ENCODE data around the gene ALDH1A2.

The ALDH1A2 gene

DNA sequence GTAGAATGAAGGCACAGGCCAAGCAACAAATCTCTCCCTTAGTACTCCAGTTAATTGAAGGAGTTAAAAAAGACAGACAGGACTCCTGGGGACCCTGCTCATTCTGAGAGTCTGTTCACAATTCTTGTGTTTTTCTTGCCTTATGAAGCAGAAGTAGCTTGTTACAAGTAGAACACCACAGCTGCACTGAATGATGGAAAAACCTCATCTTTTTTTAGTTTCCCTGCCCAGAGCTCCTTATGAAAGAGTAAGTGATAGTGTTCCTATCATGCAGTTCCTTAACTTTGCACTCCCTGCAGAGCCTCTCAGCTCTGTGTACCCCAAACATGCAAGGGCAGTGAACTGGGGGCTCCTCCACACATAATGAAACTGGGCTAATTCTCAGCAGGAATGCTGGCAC lies 95.5 kb downstream of the ALDH1A2 start:
- H3K27me3 ChIP-seq = no peaks in the 10 kb centered on the region
- no peaks in the 10 kb centered on the region for H3K36me3 ChIP-seq
- no peaks in the 10 kb centered on the region for H3K4me1 ChIP-seq
- TF ChIP-seq Cebpa-rat (IDR thresholded peaks at IDR 0.05) = no peak
- no peak overlapping the region for H3K9ac ChIP-seq
- no peak overlapping the region for H3K4me3 ChIP-seq
- H3K9me3 ChIP-seq = no peaks in the 10 kb centered on the region
- no peak overlapping the region for H3K4me2 ChIP-seq
- no peaks in the 10 kb centered on the region for H4K20me1 ChIP-seq
- H3K27ac ChIP-seq = no peak overlapping the region

DNA sequence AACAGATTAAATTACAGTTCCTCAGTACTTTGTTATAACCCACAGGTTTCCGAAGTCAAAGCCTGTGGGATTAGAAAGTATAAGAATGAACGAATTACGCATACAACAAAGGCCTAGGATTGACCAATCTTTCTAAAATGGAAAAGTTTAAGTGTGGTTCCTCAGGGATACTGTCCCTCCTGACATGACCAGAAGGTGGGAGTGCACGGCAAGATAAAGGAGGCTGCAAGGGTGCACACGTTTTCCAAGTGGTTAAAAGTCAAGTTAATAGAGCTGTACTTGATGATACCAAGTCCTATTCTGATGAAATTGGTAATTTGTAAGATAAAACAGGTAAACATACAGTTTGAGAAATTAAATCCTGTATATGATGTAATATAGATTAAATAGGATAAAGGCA lies 96.2 kb downstream of the ALDH1A2 start:
- Histone ChIP-seq H3K27ac (no peak overlapping the region), H3K4me3 (no peak overlapping the region), H4K20me1 (no peaks in the 10 kb centered on the region), H3K9me3 (no peaks in the 10 kb centered on the region), H3K9ac (no peak overlapping the region), H3K4me2 (no peak overlapping the region), H3K4me1 (no peaks in the 10 kb centered on the region), H3K27me3 (no peaks in the 10 kb centered on the region), H3K36me3 (no peaks in the 10 kb centered on the region)
- no peak for TF ChIP-seq Cebpa-rat (IDR thresholded peaks at IDR 0.05)

- H3K36me3 ChIP-seq = no peaks in the 10 kb centered on the region
- H3K9ac ChIP-seq = no peak overlapping the region
- no peak for TF ChIP-seq Cebpa-rat (IDR thresholded peaks at IDR 0.05)
- H4K20me1 ChIP-seq = no peaks in the 10 kb centered on the region
- H3K27me3 ChIP-seq = no peaks in the 10 kb centered on the region
- no peaks in the 10 kb centered on the region for H3K9me3 ChIP-seq
- no peak overlapping the region for H3K27ac ChIP-seq
- H3K4me1 ChIP-seq = peaks cover 8% of the 10 kb centered on the region
- H3K4me3 ChIP-seq = no peak overlapping the region
- no peak overlapping the region for H3K4me2 ChIP-seq
Measured at GRCh38 chr15:57962887-57963286, 102.6 kb downstream of the ALDH1A2 start.

DNA sequence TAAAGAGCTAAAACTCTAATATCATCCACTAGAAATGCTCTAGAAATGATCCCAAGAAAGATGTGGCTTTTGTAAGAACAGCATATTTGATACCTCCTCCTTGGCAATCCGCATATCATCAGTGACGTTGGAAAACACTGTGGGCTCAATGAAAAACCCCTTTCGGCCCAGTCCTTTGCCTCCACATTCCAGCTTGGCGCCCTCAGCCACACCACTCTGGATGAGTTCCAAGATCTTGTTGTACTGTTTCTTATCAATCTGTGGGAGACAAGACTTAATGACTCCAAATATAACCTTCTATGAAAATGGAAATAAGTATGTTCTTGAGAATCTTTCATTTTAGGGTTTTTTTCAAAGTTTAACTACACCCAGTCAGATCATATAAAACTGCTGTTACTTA lies 103.6 kb downstream of the ALDH1A2 start:
- Histone ChIP-seq H3K9me3 (no peaks in the 10 kb centered on the region), H3K4me2 (no peak overlapping the region), H3K27me3 (no peaks in the 10 kb centered on the region), H3K4me1 (peaks cover 9% of the 10 kb centered on the region), H3K36me3 (no peaks in the 10 kb centered on the region), H4K20me1 (no peaks in the 10 kb centered on the region), H3K9ac (no peak overlapping the region), H3K4me3 (no peak overlapping the region), H3K27ac (no peak overlapping the region)
- TF ChIP-seq Cebpa-rat (IDR thresholded peaks at IDR 0.05) = no peak

DNA sequence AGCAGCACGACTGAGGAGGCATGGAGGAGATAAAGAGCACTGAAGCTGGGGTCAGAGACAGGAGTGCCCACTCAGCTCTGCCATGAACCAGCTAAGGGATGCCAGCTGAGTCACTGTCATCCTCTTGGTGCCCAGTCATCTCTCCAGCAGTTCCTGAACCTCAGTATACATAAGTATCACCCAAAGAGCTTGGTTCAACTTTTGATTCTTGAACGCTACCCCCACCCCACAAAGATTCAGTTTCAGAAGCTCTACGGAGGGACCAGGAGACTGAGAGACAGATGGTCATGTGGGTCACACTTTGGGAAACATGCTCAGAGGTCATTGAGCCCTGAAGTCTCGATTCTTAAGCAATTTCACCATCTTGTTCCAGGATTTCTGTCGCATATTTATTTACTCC lies 108.4 kb downstream of the ALDH1A2 start:
- Histone ChIP-seq H4K20me1 (no peaks in the 10 kb centered on the region), H3K9ac (no peak overlapping the region), H3K4me3 (no peak overlapping the region), H3K4me1 (peaks cover 9% of the 10 kb centered on the region), H3K27me3 (no peaks in the 10 kb centered on the region), H3K36me3 (no peaks in the 10 kb centered on the region), H3K27ac (no peak overlapping the region), H3K9me3 (no peaks in the 10 kb centered on the region), H3K4me2 (no peak overlapping the region)
- no peak for TF ChIP-seq Cebpa-rat (IDR thresholded peaks at IDR 0.05)

GRCh38 chr15:57953874-57954273 lies 111.6 kb downstream of the ALDH1A2 start:
- no peaks in the 10 kb centered on the region for H4K20me1 ChIP-seq

GRCh38 chr15:57951328-57951932 lies 114.1 kb downstream of the ALDH1A2 start:
- Histone ChIP-seq H3K4me2 (no peak overlapping the region), H3K4me3 (no peak overlapping the region), H3K4me1 (no peaks in the 10 kb centered on the region), H3K9me3 (no peaks in the 10 kb centered on the region), H3K9ac (no peak overlapping the region), H3K27ac (no peak overlapping the region), H3K27me3 (no peaks in the 10 kb centered on the region), H4K20me1 (no peaks in the 10 kb centered on the region), H3K36me3 (no peaks in the 10 kb centered on the region)
- TF ChIP-seq Cebpa-rat (IDR thresholded peaks at IDR 0.05) = no peak

More at GRCh38 chr15:57953874-57954273, 111.6 kb downstream of the ALDH1A2 start:
- Histone ChIP-seq H3K27me3 (no peaks in the 10 kb centered on the region), H3K4me1 (peaks cover 9% of the 10 kb centered on the region), H3K4me3 (no peak overlapping the region), H3K36me3 (no peaks in the 10 kb centered on the region), H3K27ac (no peak overlapping the region), H3K9ac (no peak overlapping the region), H3K9me3 (no peaks in the 10 kb centered on the region), H3K4me2 (no peak overlapping the region)
- TF ChIP-seq Cebpa-rat (IDR thresholded peaks at IDR 0.05) = no peak

- no peak overlapping the region for H3K4me3 ChIP-seq
- no peaks in the 10 kb centered on the region for H3K9me3 ChIP-seq
- H3K9ac ChIP-seq = no peak overlapping the region
- no peaks in the 10 kb centered on the region for H3K27me3 ChIP-seq
- no peak overlapping the region for H3K27ac ChIP-seq
- TF ChIP-seq Cebpa-rat (IDR thresholded peaks at IDR 0.05) = no peak
- H3K4me2 ChIP-seq = no peak overlapping the region
- no peaks in the 10 kb centered on the region for H3K4me1 ChIP-seq
- H3K36me3 ChIP-seq = no peaks in the 10 kb centered on the region
- H4K20me1 ChIP-seq = no peaks in the 10 kb centered on the region
Measured at GRCh38 chr15:57950381-57950946, 115.0 kb downstream of the ALDH1A2 start.

- Histone ChIP-seq H3K27me3 (no peaks in the 10 kb centered on the region), H3K4me1 (no peaks in the 10 kb centered on the region), H3K9me3 (no peaks in the 10 kb centered on the region), H3K9ac (no peak overlapping the region), H3K27ac (no peak overlapping the region), H3K4me3 (no peak overlapping the region), H3K36me3 (no peaks in the 10 kb centered on the region), H3K4me2 (no peak overlapping the region), H4K20me1 (no peaks in the 10 kb centered on the region)
- no peak for TF ChIP-seq Cebpa-rat (IDR thresholded peaks at IDR 0.05)
Measured at GRCh38 chr15:57949374-57949943, 116.1 kb downstream of the ALDH1A2 start.

DNA sequence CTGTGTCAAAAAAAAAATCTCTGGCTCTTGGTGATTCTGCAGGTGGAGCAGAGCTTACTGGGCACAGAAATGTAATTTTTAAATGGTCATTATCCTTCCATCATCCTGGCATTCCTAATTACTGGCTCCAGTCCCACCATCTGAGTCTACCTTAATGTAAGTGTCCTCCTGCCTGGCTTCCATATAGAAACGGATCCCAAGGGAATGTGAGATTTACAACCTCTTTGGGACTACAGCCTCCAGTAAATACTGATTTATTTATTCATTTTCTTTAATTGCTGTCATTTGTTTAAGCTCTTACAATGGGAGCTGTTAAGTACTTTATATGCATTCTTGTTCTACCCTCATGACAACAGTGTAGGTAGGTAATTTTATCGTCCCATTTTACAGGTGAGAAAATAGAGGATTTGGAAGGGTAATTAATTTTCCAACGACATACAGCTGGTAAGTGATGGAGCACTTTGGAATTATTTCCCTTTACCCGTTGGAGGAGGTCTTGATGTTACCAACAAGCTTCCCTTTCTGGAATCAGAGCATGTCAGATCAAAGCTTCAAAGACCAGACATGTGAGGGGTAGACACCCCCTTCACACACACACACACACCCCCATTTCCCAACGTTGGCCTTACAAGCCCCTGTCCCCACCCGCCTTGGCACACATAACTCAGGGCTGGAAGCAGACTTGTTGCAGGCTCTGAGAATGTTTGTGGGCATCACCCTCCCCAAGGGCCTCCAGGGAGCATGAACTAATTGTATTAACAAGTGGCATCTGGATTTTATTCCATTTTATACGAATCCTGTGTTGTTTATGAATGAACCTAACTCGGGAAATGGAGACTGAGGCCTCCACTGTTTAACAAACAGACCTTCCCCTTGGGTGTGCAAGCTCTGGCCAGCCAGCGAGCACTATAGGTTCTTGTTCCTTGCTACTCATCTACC lies 116.9 kb downstream of the ALDH1A2 start:
- H3K4me3 ChIP-seq = no peak overlapping the region
- no peak overlapping the region for H3K27ac ChIP-seq
- no peaks in the 10 kb centered on the region for H4K20me1 ChIP-seq
- no peaks in the 10 kb centered on the region for H3K36me3 ChIP-seq
- H3K9me3 ChIP-seq = no peaks in the 10 kb centered on the region
- H3K9ac ChIP-seq = no peak overlapping the region
- TF ChIP-seq Cebpa-rat (IDR thresholded peaks at IDR 0.05) = no peak
- H3K4me1 ChIP-seq = no peaks in the 10 kb centered on the region
- H3K27me3 ChIP-seq = no peaks in the 10 kb centered on the region
- H3K4me2 ChIP-seq = no peak overlapping the region
